IMR-90 (cell line): ENCODE data around the gene PRAME.

ENCODE experiments used
- CEBPB ChIP-seq: IDR thresholded peaks from 2 replicates; pipeline ENCODE4 v1.6.1; 2012; ENCODE audit warnings: low read depth, low read length, improper control_type of control experiment
- MAFK ChIP-seq: IDR thresholded peaks from 2 replicates; pipeline ENCODE4 v1.6.1; 2012; ENCODE audit warnings: low read depth, low read length, improper control_type of control experiment
- POLR2A ChIP-seq: IDR thresholded peaks from 2 replicates; pipeline ENCODE4 v1.6.1; 2012; ENCODE audit warnings: mild to moderate bottlenecking, low read depth, low read length
- RAD21 ChIP-seq: IDR thresholded peaks from 2 replicates; pipeline ENCODE4 v1.6.1; 2012; ENCODE audit warnings: low read length, improper control_type of control experiment
- RCOR1 ChIP-seq: IDR thresholded peaks from 2 replicates; pipeline ENCODE4 v1.6.1; 2012; ENCODE audit warnings: mild to moderate bottlenecking, low read length, improper control_type of control experiment; ENCODE audit not compliant: insufficient replicate concordance
- RFX5 ChIP-seq: IDR thresholded peaks from 2 replicates; pipeline ENCODE4 v1.8.0; 2012; ENCODE audit warnings: low read depth, mild to moderate bottlenecking, low read length, moderate library complexity
- TF ChIP-seq, protein P1 (sequence below): fragments of 150-350 bp; IDR thresholded peaks from 2 replicates; pipeline ENCODE4 v1.6.1; 2017; ENCODE audit warnings: mild to moderate bottlenecking, antibody characterized with exemption, low read length, low read depth
- TF ChIP-seq, protein P2 (sequence below): conservative IDR thresholded peaks from 2 replicates; pipeline ENCODE4 v1.5.1; 2012; ENCODE audit warnings: mild to moderate bottlenecking, low read depth, low read length, improper control_type of control experiment
- TF ChIP-seq, protein P3 (sequence below): fragments of 150-350 bp; IDR thresholded peaks from 2 replicates; pipeline ENCODE4 v1.6.1; 2016; ENCODE audit warnings: low read depth, mild to moderate bottlenecking, low read length, moderate library complexity, borderline replicate concordance

DNA sequence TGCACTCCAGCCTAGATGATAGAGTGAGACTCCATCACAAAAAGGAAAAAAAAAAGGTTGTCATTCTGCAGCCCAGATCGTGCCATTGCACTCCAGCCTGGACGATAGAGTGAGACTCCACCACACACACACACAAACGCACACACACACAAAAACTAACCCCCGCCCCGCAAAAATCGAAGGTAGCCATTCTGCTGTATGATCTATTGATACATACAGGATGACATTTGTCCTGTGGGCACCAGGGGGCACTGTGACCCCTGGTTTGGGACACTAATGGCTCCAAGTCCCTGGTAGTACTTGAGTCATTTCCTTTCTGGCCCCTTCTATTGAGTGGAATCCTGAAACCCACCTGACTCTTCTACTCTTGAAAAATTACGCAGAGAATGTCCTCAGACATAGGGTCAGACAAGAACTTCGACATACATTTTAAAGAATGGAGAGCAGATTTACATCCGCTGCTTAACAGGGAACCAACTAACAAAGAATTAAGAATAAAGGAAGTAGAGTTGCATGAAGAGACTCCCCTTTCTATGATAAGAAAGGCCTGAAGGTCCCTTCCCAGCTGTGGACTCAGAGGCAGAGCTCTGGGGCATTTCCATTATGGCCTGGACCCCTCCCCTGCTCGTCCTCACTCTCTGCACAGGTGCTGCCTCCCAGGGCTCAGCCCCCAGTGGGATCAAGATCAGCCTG lies 35.0 kb upstream of the PRAME start:
- TF ChIP-seq, protein P1, sequence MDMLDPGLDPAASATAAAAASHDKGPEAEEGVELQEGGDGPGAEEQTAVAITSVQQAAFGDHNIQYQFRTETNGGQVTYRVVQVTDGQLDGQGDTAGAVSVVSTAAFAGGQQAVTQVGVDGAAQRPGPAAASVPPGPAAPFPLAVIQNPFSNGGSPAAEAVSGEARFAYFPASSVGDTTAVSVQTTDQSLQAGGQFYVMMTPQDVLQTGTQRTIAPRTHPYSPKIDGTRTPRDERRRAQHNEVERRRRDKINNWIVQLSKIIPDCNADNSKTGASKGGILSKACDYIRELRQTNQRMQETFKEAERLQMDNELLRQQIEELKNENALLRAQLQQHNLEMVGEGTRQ, result no peak
- TF ChIP-seq, protein P2, sequence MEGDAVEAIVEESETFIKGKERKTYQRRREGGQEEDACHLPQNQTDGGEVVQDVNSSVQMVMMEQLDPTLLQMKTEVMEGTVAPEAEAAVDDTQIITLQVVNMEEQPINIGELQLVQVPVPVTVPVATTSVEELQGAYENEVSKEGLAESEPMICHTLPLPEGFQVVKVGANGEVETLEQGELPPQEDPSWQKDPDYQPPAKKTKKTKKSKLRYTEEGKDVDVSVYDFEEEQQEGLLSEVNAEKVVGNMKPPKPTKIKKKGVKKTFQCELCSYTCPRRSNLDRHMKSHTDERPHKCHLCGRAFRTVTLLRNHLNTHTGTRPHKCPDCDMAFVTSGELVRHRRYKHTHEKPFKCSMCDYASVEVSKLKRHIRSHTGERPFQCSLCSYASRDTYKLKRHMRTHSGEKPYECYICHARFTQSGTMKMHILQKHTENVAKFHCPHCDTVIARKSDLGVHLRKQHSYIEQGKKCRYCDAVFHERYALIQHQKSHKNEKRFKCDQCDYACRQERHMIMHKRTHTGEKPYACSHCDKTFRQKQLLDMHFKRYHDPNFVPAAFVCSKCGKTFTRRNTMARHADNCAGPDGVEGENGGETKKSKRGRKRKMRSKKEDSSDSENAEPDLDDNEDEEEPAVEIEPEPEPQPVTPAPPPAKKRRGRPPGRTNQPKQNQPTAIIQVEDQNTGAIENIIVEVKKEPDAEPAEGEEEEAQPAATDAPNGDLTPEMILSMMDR, result peak; percentile 66
- TF ChIP-seq RAD21 (peak; percentile 61), MAFK (no peak), CEBPB (no peak), RFX5 (no peak), POLR2A (no peak), RCOR1 (no peak)
- TF ChIP-seq, protein P3, sequence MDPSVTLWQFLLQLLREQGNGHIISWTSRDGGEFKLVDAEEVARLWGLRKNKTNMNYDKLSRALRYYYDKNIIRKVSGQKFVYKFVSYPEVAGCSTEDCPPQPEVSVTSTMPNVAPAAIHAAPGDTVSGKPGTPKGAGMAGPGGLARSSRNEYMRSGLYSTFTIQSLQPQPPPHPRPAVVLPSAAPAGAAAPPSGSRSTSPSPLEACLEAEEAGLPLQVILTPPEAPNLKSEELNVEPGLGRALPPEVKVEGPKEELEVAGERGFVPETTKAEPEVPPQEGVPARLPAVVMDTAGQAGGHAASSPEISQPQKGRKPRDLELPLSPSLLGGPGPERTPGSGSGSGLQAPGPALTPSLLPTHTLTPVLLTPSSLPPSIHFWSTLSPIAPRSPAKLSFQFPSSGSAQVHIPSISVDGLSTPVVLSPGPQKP, result no peak
